ENCODE data around the gene EIPR1.

The EIPR1 gene

DNA sequence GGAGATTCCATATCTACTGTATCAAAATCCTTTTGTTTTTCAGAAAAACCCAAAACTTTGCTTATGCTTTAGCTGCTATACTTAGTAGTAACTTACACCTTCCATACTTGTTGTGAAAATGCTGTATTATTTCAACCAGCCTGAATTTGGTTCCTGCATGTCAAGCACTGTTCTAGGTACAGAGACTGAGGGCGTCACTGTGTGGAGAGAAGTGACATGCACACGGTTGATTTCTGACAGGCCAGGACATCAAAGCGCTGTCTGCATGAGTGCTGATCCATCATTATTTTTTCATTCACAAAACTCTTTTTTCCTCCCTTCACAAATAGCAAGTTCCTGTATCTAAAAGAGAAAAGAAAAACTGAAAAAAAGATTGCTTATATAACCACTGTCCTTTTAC lies 33.5 kb upstream of the EIPR1 start:
- TF ChIP-seq, protein P1, sequence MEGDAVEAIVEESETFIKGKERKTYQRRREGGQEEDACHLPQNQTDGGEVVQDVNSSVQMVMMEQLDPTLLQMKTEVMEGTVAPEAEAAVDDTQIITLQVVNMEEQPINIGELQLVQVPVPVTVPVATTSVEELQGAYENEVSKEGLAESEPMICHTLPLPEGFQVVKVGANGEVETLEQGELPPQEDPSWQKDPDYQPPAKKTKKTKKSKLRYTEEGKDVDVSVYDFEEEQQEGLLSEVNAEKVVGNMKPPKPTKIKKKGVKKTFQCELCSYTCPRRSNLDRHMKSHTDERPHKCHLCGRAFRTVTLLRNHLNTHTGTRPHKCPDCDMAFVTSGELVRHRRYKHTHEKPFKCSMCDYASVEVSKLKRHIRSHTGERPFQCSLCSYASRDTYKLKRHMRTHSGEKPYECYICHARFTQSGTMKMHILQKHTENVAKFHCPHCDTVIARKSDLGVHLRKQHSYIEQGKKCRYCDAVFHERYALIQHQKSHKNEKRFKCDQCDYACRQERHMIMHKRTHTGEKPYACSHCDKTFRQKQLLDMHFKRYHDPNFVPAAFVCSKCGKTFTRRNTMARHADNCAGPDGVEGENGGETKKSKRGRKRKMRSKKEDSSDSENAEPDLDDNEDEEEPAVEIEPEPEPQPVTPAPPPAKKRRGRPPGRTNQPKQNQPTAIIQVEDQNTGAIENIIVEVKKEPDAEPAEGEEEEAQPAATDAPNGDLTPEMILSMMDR (IDR thresholded peaks at IDR 0.05; ENCODE audit: borderline replicate concordance, control extremely low read depth, extremely low read depth, insufficient read depth, missing control alignments): no peak
- DNase-seq (ENCODE audit: low spot score): no peak
- in situ Hi-C loops (cut with MboI; ENCODE audit: low sequenced_read_pairs, unreplicated experiment): no loop called here

DNA sequence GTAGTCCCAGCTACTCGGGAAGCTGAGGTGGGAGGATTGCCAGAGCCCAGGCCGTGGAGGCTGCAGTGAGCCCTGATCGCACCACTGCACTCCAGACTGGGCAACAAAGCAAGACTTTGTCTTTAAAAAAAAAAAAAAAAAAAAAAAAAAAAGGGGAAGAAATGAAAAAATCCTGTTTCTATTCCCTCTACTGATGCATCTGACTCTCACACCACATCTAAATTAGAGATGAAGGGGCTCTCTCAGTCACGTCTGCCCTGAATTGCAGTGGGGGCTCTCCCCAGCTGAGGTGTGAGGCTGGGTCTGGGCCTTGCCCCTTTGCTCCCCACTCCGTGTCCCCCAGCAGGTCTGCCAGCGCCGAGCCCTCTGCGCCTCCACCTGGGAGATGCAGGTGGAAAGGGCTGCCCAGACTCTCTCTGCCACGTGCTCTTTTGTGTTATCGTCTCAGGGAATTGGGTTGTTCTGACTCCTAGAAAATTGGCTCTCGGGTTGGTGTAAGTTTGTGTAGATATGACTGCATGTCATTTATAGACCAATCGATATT lies 32.1 kb upstream of the EIPR1 start:
- TF ChIP-seq, protein P1 (IDR thresholded peaks at IDR 0.05; ENCODE audit: borderline replicate concordance, control extremely low read depth, extremely low read depth, insufficient read depth, missing control alignments): no peak
- in situ Hi-C loops (cut with MboI; ENCODE audit: low sequenced_read_pairs, unreplicated experiment): no loop called here
- no peak for DNase-seq (ENCODE audit: low spot score)

DNA sequence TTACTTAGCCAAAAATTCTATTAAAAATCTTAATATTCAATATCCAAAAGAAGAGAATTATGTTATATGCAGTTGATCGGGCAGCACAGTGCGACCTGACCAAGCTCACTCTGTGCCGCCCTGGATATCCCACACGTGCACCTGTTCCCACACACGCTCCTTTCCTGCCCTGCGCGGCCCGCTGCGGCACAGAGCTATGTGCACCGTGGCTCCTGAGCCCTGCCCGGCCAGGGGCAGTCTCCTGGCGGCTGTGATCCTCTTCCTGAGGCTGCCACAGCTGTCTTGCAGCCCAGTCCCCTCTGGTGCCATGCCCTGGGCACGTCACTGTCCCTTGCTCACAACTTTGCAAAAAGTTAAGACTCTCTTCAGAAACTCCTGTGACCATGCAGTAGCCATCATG lies 31.2 kb upstream of the EIPR1 start:
- TF ChIP-seq, protein P1 (IDR thresholded peaks at IDR 0.05; ENCODE audit: borderline replicate concordance, control extremely low read depth, extremely low read depth, insufficient read depth, missing control alignments): no peak
- DNase-seq (ENCODE audit: low spot score): no peak
- in situ Hi-C loops (cut with MboI; ENCODE audit: low sequenced_read_pairs, unreplicated experiment): no loop called here

DNA sequence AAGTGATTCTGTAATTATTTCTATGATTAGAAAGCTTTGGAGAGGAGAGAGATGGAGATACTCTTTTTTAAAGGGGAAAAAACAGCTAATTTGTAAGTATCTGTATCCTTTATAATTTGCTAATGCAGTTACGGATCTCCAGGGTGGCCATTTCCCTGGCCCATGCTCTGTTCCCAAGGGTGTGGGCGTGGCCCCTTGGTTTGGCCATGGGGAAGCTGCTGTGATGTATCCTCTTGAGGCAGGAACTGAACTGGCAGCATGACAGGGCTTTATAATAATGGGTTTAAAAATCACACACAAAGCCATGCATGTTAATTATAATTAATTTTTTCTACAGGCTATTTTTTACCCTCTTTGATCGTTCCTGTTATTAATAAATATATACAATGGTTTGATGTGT lies 28.9 kb upstream of the EIPR1 start:
- in situ Hi-C loops (cut with MboI; ENCODE audit: low sequenced_read_pairs, unreplicated experiment): no loop called here
- DNase-seq (ENCODE audit: low spot score): no peak
- TF ChIP-seq, protein P1 (IDR thresholded peaks at IDR 0.05; ENCODE audit: borderline replicate concordance, control extremely low read depth, extremely low read depth, insufficient read depth, missing control alignments): no peak

DNA sequence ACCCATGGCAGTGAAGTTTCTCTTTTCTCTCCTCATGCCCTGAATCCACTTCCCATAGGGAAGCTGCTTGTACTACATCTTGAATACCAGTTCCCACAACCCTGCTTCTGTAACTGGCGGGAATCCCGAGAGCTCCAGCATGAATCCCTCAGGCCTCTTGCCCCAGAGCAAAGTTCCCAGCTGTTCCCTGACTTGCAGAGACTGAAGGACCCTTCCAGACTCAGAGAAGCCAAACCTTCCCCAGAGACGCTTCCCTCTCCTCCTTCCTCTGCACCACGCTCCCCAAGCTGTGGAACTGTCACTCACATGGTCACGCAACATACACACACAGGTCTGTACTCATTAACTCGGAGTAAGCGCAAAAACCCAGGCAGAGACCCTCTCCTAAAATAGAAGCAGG lies 28.3 kb upstream of the EIPR1 start:
- in situ Hi-C loops (cut with MboI; ENCODE audit: low sequenced_read_pairs, unreplicated experiment): no loop called here
- no peak for DNase-seq (ENCODE audit: low spot score)
- TF ChIP-seq, protein P1 (IDR thresholded peaks at IDR 0.05; ENCODE audit: borderline replicate concordance, control extremely low read depth, extremely low read depth, insufficient read depth, missing control alignments): no peak

DNA sequence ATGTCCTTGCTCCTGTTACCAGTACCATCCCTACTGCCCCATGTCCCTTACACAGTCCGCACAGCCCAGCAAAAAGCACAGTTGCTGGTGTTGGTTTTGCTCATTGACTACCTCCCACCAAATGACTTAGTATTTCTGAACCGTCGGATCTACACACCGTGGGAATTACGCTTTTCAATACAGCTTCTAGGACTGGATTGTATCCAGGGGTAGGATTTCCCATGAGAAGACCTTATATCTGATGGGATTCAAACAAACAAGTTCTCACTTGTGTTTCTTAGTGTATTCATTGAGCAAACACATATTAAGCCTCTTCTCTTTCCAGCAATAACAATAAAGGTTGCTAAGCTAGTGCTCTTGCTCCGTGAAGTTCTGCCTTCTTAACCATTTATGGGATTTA lies 27.7 kb upstream of the EIPR1 start:
- in situ Hi-C loops (cut with MboI; ENCODE audit: low sequenced_read_pairs, unreplicated experiment): no loop called here
- DNase-seq (ENCODE audit: low spot score): no peak
- TF ChIP-seq, protein P1 (IDR thresholded peaks at IDR 0.05; ENCODE audit: borderline replicate concordance, control extremely low read depth, extremely low read depth, insufficient read depth, missing control alignments): no peak

Data from GM13976 (cell line).